Measurements from ENCODE around the gene CNOT3.
"Not testable (repeated sequence)": the region's sequence is repeated elsewhere in the genome, so short reads cannot be mapped to it uniquely, and the experiment has no call there.

The CNOT3 gene

GRCh38 chr19:54162241-54162805 lies 24.8 kb downstream of the CNOT3 start:
- H3K4me3 ChIP-seq (replicated peaks in 1 of 2; ENCODE audit: low read depth in 2 of 2, low read length in 2 of 2): peak overlapping the region; percentile 51 to 52
- DNase-seq (ENCODE audit: low read depth in 2 of 2): peak; percentile 73 to 76
- no peak for TF ChIP-seq CTCF (IDR thresholded peaks at IDR 0.05; ENCODE audit: low read depth, low read length)

GRCh38 chr19:54162884-54163283 lies 25.3 kb downstream of the CNOT3 start:
- no peak for DNase-seq (ENCODE audit: low read depth in 2 of 2)
- TF ChIP-seq CTCF (IDR thresholded peaks at IDR 0.05; ENCODE audit: low read depth, low read length): no peak
- peak overlapping the region in 1 of 2 donors; percentile 51 for H3K4me3 ChIP-seq (replicated peaks in 1 of 2; ENCODE audit: low read depth in 2 of 2, low read length in 2 of 2)

- DNase-seq (ENCODE audit: low read depth in 2 of 2): peak; percentile 61 to 64
- no peak for TF ChIP-seq CTCF (IDR thresholded peaks at IDR 0.05; ENCODE audit: low read depth, low read length)
- H3K4me3 ChIP-seq (replicated peaks in 1 of 2; ENCODE audit: low read depth in 2 of 2, low read length in 2 of 2): peak overlapping the region; percentile 17 to 24
Measured at GRCh38 chr19:54164369-54165068, 27.0 kb downstream of the CNOT3 start.

GRCh38 chr19:54165222-54165621 lies 27.7 kb downstream of the CNOT3 start:
- no peak for DNase-seq (ENCODE audit: low read depth in 2 of 2)
- TF ChIP-seq CTCF (IDR thresholded peaks at IDR 0.05; ENCODE audit: low read depth, low read length): no peak
- no peak overlapping the region for H3K4me3 ChIP-seq (replicated peaks in 1 of 2; ENCODE audit: low read depth in 2 of 2, low read length in 2 of 2)

- peak; percentile 90 for DNase-seq (ENCODE audit: low read depth in 2 of 2)
- peak; percentile 92 for TF ChIP-seq CTCF (IDR thresholded peaks at IDR 0.05; ENCODE audit: low read depth, low read length)
Measured at GRCh38 chr19:54168174-54168917, 30.8 kb downstream of the CNOT3 start.

GRCh38 chr19:54169149-54169740 lies 31.7 kb downstream of the CNOT3 start:
- no peak overlapping the region for H3K4me3 ChIP-seq (replicated peaks in 1 of 2; ENCODE audit: low read depth in 2 of 2, low read length in 2 of 2)
- no peak for TF ChIP-seq CTCF (IDR thresholded peaks at IDR 0.05; ENCODE audit: low read depth, low read length)
- DNase-seq (ENCODE audit: low read depth in 2 of 2): no peak

More at GRCh38 chr19:54168174-54168917, 30.8 kb downstream of the CNOT3 start:
- no peak overlapping the region for H3K4me3 ChIP-seq (replicated peaks in 1 of 2; ENCODE audit: low read depth in 2 of 2, low read length in 2 of 2)

GRCh38 chr19:54171736-54172431 lies 34.3 kb downstream of the CNOT3 start:
- DNase-seq (ENCODE audit: low read depth in 2 of 2); H3K4me3 ChIP-seq (replicated peaks in 1 of 2; ENCODE audit: low read depth in 2 of 2, low read length in 2 of 2): not testable (repeated sequence)
